ENCODE data around the gene GXYLT1. TPM values are rescaled to one million over a fixed set of nuclear protein-coding genes. Genes with fewer than 3 reads are reported as not detected.
A peak's percentile ranks its signal among the peaks of the same experiment; 100 is the strongest.

Gene GXYLT1
- total RNA-seq (2016; rRNA removed; fragmentation: Illumina TruSeq; extraction: Trizol) (12.8 and 17.0 TPM in 2 replicates), polyA plus RNA-seq (2011; rRNA removed) (5.8 and 7.8 TPM in 2 replicates), polyA minus RNA-seq (2011; rRNA and poly(A)+ RNA removed; ENCODE audit: low replicate concordance) (1.9 and 3.8 TPM in 2 replicates), Bru-seq, nascent RNA (percentile 75 among the genes with signal in this experiment), BruChase-seq, experiment 1, labeled RNA remaining after a 6-hour chase (percentile 82 among the genes with signal in this experiment), BruChase-seq, experiment 2, labeled RNA remaining after a 2-hour chase (percentile 73 among the genes with signal in this experiment)
- 3.4 and 3.6 TPM in 2 replicates for total RNA-seq (2016; cell fraction: cytosol; rRNA removed; fragmentation: Illumina TruSeq; extraction: Trizol; ENCODE audit: low read depth)
- 13.3 and 16.9 TPM in 2 replicates for total RNA-seq (2016; cell fraction: insoluble cytoplasmic fraction; rRNA removed; fragmentation: Illumina TruSeq; extraction: Trizol)
- 4.0 and 5.0 TPM in 2 replicates for total RNA-seq (2016; cell fraction: membrane; rRNA removed; fragmentation: Illumina TruSeq; extraction: Trizol)
- total RNA-seq (2016; cell fraction: nucleus; rRNA removed; fragmentation: Illumina TruSeq; extraction: Trizol): 22.7 and 26.4 TPM in 2 replicates
- 3.0 and 4.7 TPM in 2 replicates for polyA plus RNA-seq (2011; cell fraction: cytosol; rRNA removed)
- polyA plus RNA-seq (2011; cell fraction: nucleus; rRNA removed): 2.4 and 2.9 TPM in 2 replicates
- 9.4 and 10.1 TPM in 2 replicates for polyA plus RNA-seq (2012)
- polyA plus RNA-seq (2016; cell fraction: cytosol; fragmentation: Illumina TruSeq; extraction: Trizol; ENCODE audit: low read depth): 1.3 TPM in 2 replicates
- 12.8 and 13.8 TPM in 2 replicates for polyA plus RNA-seq (2016; cell fraction: insoluble cytoplasmic fraction; fragmentation: Illumina TruSeq; extraction: Trizol; ENCODE audit: low read depth)
- 1.9 and 3.0 TPM in 2 replicates for polyA plus RNA-seq (2016; cell fraction: membrane; fragmentation: Illumina TruSeq; extraction: Trizol; ENCODE audit: low read depth)
- polyA plus RNA-seq (2016; cell fraction: nucleus; fragmentation: Illumina TruSeq; extraction: Trizol; ENCODE audit: insufficient read depth, low read depth): 28.3 and 28.9 TPM in 2 replicates
- 8.5 and 10.3 TPM in 2 replicates for polyA minus RNA-seq (2011; cell fraction: cytosol; rRNA and poly(A)+ RNA removed)
- polyA minus RNA-seq (2011; cell fraction: nucleus; rRNA and poly(A)+ RNA removed): 14.8 and 15.8 TPM in 2 replicates
- long read RNA-seq, experiment 1, full-length matches to known transcripts: 5 of 9 reads
- long read RNA-seq, experiment 1, partial matches to known transcripts: 0 of 9 reads
- long read RNA-seq, experiment 1, other reads (novel, unspliced or antisense): 4 of 9 reads
- long read RNA-seq, experiment 2, full-length matches to known transcripts: 3 of 25 reads
- long read RNA-seq, experiment 2, partial matches to known transcripts: 6 of 25 reads
- long read RNA-seq, experiment 2, other reads (novel, unspliced or antisense): 16 of 25 reads

- peaks cover 42% of the 10 kb centered on the region for H3K79me2 ChIP-seq (ENCODE audit: insufficient read depth, low read length)
- peak; percentile 30 for FAIRE-seq
- no peaks in the 10 kb centered on the region for H3K9me3 ChIP-seq (ENCODE audit: low read length)
- no peaks in the 10 kb centered on the region for H3K36me3 ChIP-seq (replicated peaks in 1 of 2; ENCODE audit: control insufficient read depth in 1 of 2, insufficient read depth in 2 of 2, low read length in 2 of 2)
- peaks cover 49% of the 10 kb centered on the region for H3K4me1 ChIP-seq (ENCODE audit: insufficient read depth, low read length)
- H3K4me2 ChIP-seq (ENCODE audit: low read depth, low read length): peak within 1 kb of the TSS; percentile 94
- peak within 1 kb of the TSS; percentile 80 for H3K27ac ChIP-seq (ENCODE audit: extremely low read length, insufficient read depth, low read length)
- peak; percentile 94 for ATAC-seq
- intact Hi-C loops (cut with micrococcal nuclease; ENCODE audit: unreplicated experiment): loop anchor here (5.0 kb wide), 1 partner anchor 93 kb away; the partner anchor contains the start of gene YAF2
- no peaks in the 10 kb centered on the region for H3K27me3 ChIP-seq (ENCODE audit: control insufficient read depth in 1 of 2, insufficient read depth in 2 of 2, low read length in 2 of 2)
- ChIA-PET CTCF (ENCODE audit: low intra/inter-chr PET ratio, low total read pairs) (no interaction called here), POLR2A (interaction anchor here (1.0 kb wide), 2 partner anchors 10 to 91 kb away, joined by 3 to 4 read pairs; no protein-coding TSS in a partner anchor)
- peak within 1 kb of the TSS; percentile 79 to 85 (median 83) for H3K4me3 ChIP-seq (replicated peaks in 1 of 3; ENCODE audit: insufficient read depth in 1 of 3, low read depth in 2 of 3, low read length in 3 of 3)
- in situ Hi-C loops (cut with HindIII; ENCODE audit: extremely low pct_ligation_motif_present, low pct_unique_long_range_greater_than_20kb): no loop called here
- BruUV-seq (replicated peaks): no TSS peak
- peaks cover 21% of the 10 kb centered on the region for H4K20me1 ChIP-seq (ENCODE audit: insufficient read depth, low read length)
- DNase-seq (ENCODE audit: low spot score): peak; percentile 79
- 14% methylated on average over 14 of the region's 106 CpGs for whole genome bisulfite sequencing (ENCODE audit: low lambda C conversion rate)
- H2AFZ ChIP-seq (ENCODE audit: low read length): peak within 1 kb of the TSS; percentile 88
- H3K9ac ChIP-seq (ENCODE audit: insufficient read depth, low read depth, low read length): peak within 1 kb of the TSS; percentile 79
- TF ChIP-seq ZNF703 (CRISPR knock-in tag; IDR thresholded peaks at IDR 0.05; ENCODE audit: borderline replicate concordance): 0 out of 2 replicates have a peak, but pooled peaks have one; percentile 51
- no peak for TF ChIP-seq SNAPC5 (CRISPR knock-in tag; IDR thresholded peaks at IDR 0.05; ENCODE audit: borderline replicate concordance)
- peak; percentile 21; the same call in 1 of the 2 replicates for TF ChIP-seq BRF2 (CRISPR knock-in tag; IDR thresholded peaks at IDR 0.05)
- no peak for TF ChIP-seq ZNF644 (CRISPR knock-in tag; IDR thresholded peaks at IDR 0.05; ENCODE audit: low read depth)
- no peak for TF ChIP-seq NFKBIZ (CRISPR knock-in tag; IDR thresholded peaks at IDR 0.05)
- TF ChIP-seq FOXO1 (CRISPR knock-in tag; IDR thresholded peaks at IDR 0.05): no peak; the same call in 1 of the 2 replicates
- TF ChIP-seq ZNF326 (CRISPR knock-in tag; IDR thresholded peaks at IDR 0.05; ENCODE audit: borderline replicate concordance): no peak
- TF ChIP-seq ZBED4 (CRISPR knock-in tag; IDR thresholded peaks at IDR 0.05; ENCODE audit: borderline replicate concordance): peak; percentile 23; the same call in 1 of the 2 replicates
- TF ChIP-seq KLF15 (CRISPR knock-in tag; IDR thresholded peaks at IDR 0.05; ENCODE audit: borderline replicate concordance): no peak
Measured at GRCh38 chr12:42144408-42145196, at the start of gene GXYLT1. Gene GXYLT1, minus strand, starts transcription at chr12:42144874. Its CDS starts 228 bp downstream, at chr12:42144646.

Data from HepG2 (cell line).